Osteocyte (in vitro differentiated cells): ENCODE data around the gene NBEA. TPM values are rescaled to one million over a fixed set of nuclear protein-coding genes. Genes with fewer than 3 reads are reported as not detected.

Experiments
- DNase-seq: peaks from one replicate; pipeline ENCODE4 v3.0.0; 2021; ENCODE audit warnings: mixed read lengths; ENCODE audit not compliant: unreplicated experiment; ENCODE audit errors: extremely low spot score
- H3K27ac Mint-ChIP-seq: one replicate; pipeline ENCODE4 v1.8.0; 2021; ENCODE audit warnings: mild to moderate bottlenecking, mixed read lengths; ENCODE audit not compliant: unreplicated experiment
- H3K27me3 Mint-ChIP-seq: one replicate; pipeline ENCODE4 v1.8.0; 2021; ENCODE audit warnings: mixed read lengths; ENCODE audit not compliant: unreplicated experiment
- H3K36me3 Mint-ChIP-seq: one replicate; pipeline ENCODE4 v1.8.0; 2021; ENCODE audit warnings: mixed read lengths; ENCODE audit not compliant: unreplicated experiment
- H3K4me1 Mint-ChIP-seq: one replicate; pipeline ENCODE4 v1.8.0; 2021; ENCODE audit warnings: mixed read lengths; ENCODE audit not compliant: unreplicated experiment
- H3K4me3 Mint-ChIP-seq: one replicate; pipeline ENCODE4 v1.8.0; 2021; ENCODE audit warnings: mild to moderate bottlenecking, moderate library complexity, mixed read lengths; ENCODE audit not compliant: unreplicated experiment
- H3K9me3 Mint-ChIP-seq: one replicate; pipeline ENCODE4 v1.8.0; 2021; ENCODE audit warnings: mixed read lengths; ENCODE audit not compliant: unreplicated experiment
- total RNA-seq: library from RNA; stranded (reverse); gene quantifications from 2 replicates; pipeline ENCODE4 v1.2.1, GENCODE V29; 2021
- TF ChIP-seq, protein P1 (sequence below): fragments of 200-600 bp; sonication (generic); IDR thresholded peaks from 2 replicates; pipeline ENCODE4 v1.5.0; 2021; ENCODE audit warnings: antibody characterized with exemption, mild to moderate bottlenecking, moderate library complexity

The NBEA gene
- total RNA-seq, 1 donor from 2014 or later = 10.9 TPM

GRCh38 chr13:35706281-35706680, 764.2 kb downstream of the NBEA start:
- Mint-ChIP-seq H3K4me3 (no peak overlapping the region), H3K27me3 (no peaks in the 10 kb centered on the region), H3K27ac (no peak overlapping the region), H3K9me3 (peaks cover 4% of the 10 kb centered on the region), H3K36me3 (no peaks in the 10 kb centered on the region), H3K4me1 (peaks cover 12% of the 10 kb centered on the region)
- TF ChIP-seq, protein P1, sequence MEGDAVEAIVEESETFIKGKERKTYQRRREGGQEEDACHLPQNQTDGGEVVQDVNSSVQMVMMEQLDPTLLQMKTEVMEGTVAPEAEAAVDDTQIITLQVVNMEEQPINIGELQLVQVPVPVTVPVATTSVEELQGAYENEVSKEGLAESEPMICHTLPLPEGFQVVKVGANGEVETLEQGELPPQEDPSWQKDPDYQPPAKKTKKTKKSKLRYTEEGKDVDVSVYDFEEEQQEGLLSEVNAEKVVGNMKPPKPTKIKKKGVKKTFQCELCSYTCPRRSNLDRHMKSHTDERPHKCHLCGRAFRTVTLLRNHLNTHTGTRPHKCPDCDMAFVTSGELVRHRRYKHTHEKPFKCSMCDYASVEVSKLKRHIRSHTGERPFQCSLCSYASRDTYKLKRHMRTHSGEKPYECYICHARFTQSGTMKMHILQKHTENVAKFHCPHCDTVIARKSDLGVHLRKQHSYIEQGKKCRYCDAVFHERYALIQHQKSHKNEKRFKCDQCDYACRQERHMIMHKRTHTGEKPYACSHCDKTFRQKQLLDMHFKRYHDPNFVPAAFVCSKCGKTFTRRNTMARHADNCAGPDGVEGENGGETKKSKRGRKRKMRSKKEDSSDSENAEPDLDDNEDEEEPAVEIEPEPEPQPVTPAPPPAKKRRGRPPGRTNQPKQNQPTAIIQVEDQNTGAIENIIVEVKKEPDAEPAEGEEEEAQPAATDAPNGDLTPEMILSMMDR = no peak
- DNase-seq = no peak

DNA sequence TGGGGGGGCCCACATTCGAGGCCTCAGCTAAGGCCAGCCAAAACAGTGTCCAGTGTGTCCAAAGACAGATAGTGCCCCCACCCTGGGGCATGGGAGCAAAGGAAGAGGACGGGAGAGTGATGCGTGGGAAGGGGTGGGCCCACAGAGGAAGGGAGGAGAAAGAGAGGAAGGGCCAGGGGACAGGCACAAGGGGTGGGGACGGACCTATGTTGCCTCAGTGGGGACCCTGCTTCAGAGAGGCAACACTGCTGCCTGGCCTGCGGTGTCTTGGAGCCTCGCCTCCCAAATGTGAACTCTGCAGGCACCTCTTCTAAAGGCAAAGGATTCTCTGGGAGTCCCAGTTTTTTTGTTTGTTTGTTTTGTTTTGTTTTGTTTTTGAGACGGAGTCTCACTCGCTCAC, 764.7 kb downstream of the NBEA start:
- no peak for DNase-seq
- TF ChIP-seq, protein P1 = no peak

DNA sequence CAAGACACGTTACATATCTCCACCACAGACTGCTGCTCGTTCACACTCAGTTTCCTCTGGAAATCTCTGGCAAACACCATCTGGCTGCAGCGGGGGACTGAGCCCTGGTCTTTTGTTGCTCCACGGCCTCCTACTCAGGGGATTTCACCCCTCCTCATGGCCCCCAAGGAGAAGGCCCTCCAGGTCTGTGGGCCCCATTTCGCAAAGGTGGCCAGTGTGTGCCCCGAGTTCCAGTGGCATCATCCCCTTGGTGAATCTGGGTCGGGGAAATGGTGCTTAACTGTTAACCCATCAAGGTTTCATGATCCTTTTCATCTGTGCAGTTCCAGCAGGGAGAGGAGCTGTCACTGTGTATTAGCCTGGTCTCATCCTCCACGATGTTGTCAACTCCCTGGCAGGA, 769.8 kb downstream of the NBEA start:
- no peaks in the 10 kb centered on the region for H3K27me3 Mint-ChIP-seq
- H3K27ac Mint-ChIP-seq = peak overlapping the region; percentile 89
- H3K4me3 Mint-ChIP-seq = no peak overlapping the region
- DNase-seq = no peak
- no peaks in the 10 kb centered on the region for H3K36me3 Mint-ChIP-seq
- peaks cover 40% of the 10 kb centered on the region for H3K4me1 Mint-ChIP-seq
- TF ChIP-seq, protein P1 = no peak
- no peaks in the 10 kb centered on the region for H3K9me3 Mint-ChIP-seq

More for the DNA sequence above, 764.7 kb downstream of the NBEA start:
- Mint-ChIP-seq H3K9me3 (peaks cover 4% of the 10 kb centered on the region), H3K4me3 (no peak overlapping the region), H3K36me3 (no peaks in the 10 kb centered on the region), H3K27me3 (no peaks in the 10 kb centered on the region), H3K27ac (no peak overlapping the region), H3K4me1 (peaks cover 8% of the 10 kb centered on the region)

- H3K4me3 Mint-ChIP-seq = peak overlapping the region; percentile 15
- no peaks in the 10 kb centered on the region for H3K27me3 Mint-ChIP-seq
- no peaks in the 10 kb centered on the region for H3K9me3 Mint-ChIP-seq
- H3K27ac Mint-ChIP-seq = peak overlapping the region; percentile 89
- DNase-seq = no peak
- peaks cover 40% of the 10 kb centered on the region for H3K4me1 Mint-ChIP-seq
- H3K36me3 Mint-ChIP-seq = no peaks in the 10 kb centered on the region
- TF ChIP-seq, protein P1 = no peak
Observed at GRCh38 chr13:35712907-35713761, 771.1 kb downstream of the NBEA start.

- TF ChIP-seq, protein P1 = no peak
- Mint-ChIP-seq H3K27me3 (no peaks in the 10 kb centered on the region), H3K9me3 (no peaks in the 10 kb centered on the region), H3K4me1 (peaks cover 42% of the 10 kb centered on the region), H3K36me3 (no peaks in the 10 kb centered on the region), H3K4me3 (peak overlapping the region; percentile 35), H3K27ac (peak overlapping the region; percentile 89)
- no peak for DNase-seq
Observed at GRCh38 chr13:35714121-35714520, 772.1 kb downstream of the NBEA start.
